ENCODE measurements around the gene MBTPS1.

Gene MBTPS1

DNA sequence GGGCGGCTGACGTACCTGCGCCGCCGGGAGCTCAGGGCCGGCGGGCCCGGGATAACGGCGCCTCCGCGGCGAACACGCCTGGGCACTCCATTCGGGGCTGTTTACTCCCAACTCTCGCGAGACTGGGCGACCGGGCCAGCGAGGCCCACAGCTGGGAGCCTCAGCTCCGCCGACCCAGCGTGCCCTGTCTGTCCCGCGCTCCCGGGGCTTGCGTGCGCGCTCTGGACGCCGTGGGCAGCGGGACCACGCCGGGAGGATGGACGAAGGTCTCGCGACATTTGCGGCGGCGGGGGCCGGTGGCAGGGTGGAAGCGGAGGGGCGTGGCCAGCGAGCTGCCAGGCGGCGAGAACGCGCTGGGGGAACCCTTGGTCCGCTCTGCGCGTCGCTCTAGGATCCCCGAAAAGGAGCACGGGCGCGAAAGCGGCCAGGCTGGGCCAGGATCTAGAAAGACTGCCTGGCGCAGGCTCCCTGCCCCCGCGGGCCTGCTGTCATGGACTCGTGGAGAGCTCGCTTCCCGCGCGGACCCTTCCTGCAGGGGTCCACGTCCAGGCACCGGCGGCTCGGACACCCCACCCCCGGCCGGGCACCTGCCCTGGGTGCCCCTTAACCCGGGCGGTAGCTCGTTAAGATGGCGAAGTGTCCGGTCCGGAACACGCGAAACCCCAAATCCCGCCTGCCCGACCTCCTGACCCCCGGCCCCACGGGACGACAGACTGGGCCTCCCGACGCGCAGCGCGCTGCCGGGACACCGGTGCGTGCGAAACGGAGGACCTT lies at the start of gene MBTPS1:
Gene MBTPS1, minus strand, starts transcription at position 223 of the 774 bp plus-strand sequence. CDS start 15,159 bp downstream, outside the sequence.
- Histone ChIP-seq H3K9ac (ENCODE audit: low read length) (peak within 1 kb of the TSS; percentile 99), H3K4me3 (ENCODE audit: low read length) (peak within 1 kb of the TSS; percentile 96), H3K9me3 (ENCODE audit: control insufficient read depth, low read length) (no peaks in the 10 kb centered on the region), H3K27me3 (replicated peaks; ENCODE audit: control insufficient read depth, insufficient read depth, low read length) (no peaks in the 10 kb centered on the region), H3K36me3 (ENCODE audit: control insufficient read depth, insufficient read depth, low read length, severe bottlenecking) (no peaks in the 10 kb centered on the region), H3K4me1 (ENCODE audit: control insufficient read depth, insufficient read depth, low read length) (peaks cover 16% of the 10 kb centered on the region)
- DNase-seq (ENCODE audit: low read depth), result peak; percentile 100

DNA sequence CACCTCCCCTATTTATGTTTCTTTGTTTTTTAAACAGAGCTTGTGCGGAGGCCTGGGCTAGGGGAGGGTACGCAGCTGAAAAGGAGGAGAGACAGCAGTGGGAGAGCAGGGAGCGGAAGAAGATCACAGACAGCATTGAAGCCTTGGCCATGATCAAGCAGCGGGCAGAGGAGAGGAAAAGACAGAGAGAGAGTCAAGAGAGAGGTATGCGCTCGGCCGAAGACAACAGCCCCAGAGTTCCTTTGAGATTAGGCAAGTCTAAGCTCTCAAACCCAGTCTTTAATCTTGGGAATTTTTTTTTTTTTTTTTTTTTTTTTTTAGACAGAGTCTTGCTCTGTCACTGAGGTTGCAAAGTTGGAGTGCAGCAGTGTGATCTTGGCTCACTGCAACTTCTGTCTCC lies 49.0 kb upstream of the MBTPS1 start:
- H3K36me3 ChIP-seq (ENCODE audit: control insufficient read depth, insufficient read depth, low read length, severe bottlenecking), result no peaks in the 10 kb centered on the region
- H3K4me3 ChIP-seq (ENCODE audit: low read length), result no peak overlapping the region
- no peak for DNase-seq (ENCODE audit: low read depth)

DNA sequence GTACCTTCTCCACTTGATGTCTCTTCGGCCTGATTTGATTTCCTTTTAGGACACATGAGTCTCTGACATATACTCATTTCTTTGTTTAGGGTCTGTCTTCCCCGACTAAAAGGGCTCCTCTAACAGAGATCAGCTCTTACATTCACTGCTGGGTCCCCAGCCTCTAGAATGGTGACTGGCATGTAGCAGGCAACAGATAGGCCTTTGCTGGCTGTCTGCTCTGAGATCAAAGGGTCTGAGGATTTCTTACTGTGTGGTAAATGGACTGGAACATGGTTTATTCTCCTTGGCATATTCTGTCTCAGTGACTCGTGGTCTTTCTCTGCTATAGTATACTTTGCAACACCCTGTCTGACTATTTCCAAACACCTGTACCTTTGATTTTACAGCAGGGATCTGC lies 45.1 kb upstream of the MBTPS1 start:
- Histone ChIP-seq H3K36me3 (ENCODE audit: control insufficient read depth, insufficient read depth, low read length, severe bottlenecking) (no peaks in the 10 kb centered on the region), H3K27me3 (replicated peaks; ENCODE audit: control insufficient read depth, insufficient read depth, low read length) (peaks cover 66% of the 10 kb centered on the region), H3K4me3 (ENCODE audit: low read length) (no peak overlapping the region), H3K9me3 (ENCODE audit: control insufficient read depth, low read length) (no peaks in the 10 kb centered on the region), H3K9ac (ENCODE audit: low read length) (no peak overlapping the region), H3K4me1 (ENCODE audit: control insufficient read depth, insufficient read depth, low read length) (no peaks in the 10 kb centered on the region)
- DNase-seq (ENCODE audit: low read depth), result no peak

More for the DNA sequence above, 49.0 kb upstream of the MBTPS1 start:
- Histone ChIP-seq H3K9ac (ENCODE audit: low read length) (no peak overlapping the region), H3K4me1 (ENCODE audit: control insufficient read depth, insufficient read depth, low read length) (no peaks in the 10 kb centered on the region), H3K27me3 (replicated peaks; ENCODE audit: control insufficient read depth, insufficient read depth, low read length) (peaks cover 43% of the 10 kb centered on the region), H3K9me3 (ENCODE audit: control insufficient read depth, low read length) (no peaks in the 10 kb centered on the region)

DNA sequence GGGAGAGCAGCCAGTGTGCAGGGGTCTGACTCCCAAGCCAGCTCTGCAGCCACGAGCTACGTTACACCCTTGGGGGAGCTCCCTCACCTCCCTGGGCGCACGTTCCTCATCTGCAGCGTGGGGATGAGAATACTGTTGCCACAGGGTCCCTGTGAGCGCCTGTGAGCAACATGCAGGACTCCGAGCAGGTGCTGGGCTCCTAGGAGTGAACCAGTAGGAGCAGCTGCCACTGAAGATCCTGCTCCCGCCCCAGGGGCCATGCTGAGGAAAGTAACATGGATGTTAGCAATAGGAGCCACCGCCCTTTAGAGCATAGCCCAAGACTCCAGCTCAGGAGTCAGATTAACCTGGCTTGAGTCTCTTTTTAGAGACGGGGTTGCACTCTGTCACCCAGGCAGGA lies 44.3 kb upstream of the MBTPS1 start:
- peaks cover 62% of the 10 kb centered on the region for H3K27me3 ChIP-seq (replicated peaks; ENCODE audit: control insufficient read depth, insufficient read depth, low read length)
- no peaks in the 10 kb centered on the region for H3K4me1 ChIP-seq (ENCODE audit: control insufficient read depth, insufficient read depth, low read length)
- no peaks in the 10 kb centered on the region for H3K36me3 ChIP-seq (ENCODE audit: control insufficient read depth, insufficient read depth, low read length, severe bottlenecking)
- peaks cover 3% of the 10 kb centered on the region for H3K9me3 ChIP-seq (ENCODE audit: control insufficient read depth, low read length)
- DNase-seq (ENCODE audit: low read depth), result no peak
- H3K9ac ChIP-seq (ENCODE audit: low read length), result no peak overlapping the region
- no peak overlapping the region for H3K4me3 ChIP-seq (ENCODE audit: low read length)

DNA sequence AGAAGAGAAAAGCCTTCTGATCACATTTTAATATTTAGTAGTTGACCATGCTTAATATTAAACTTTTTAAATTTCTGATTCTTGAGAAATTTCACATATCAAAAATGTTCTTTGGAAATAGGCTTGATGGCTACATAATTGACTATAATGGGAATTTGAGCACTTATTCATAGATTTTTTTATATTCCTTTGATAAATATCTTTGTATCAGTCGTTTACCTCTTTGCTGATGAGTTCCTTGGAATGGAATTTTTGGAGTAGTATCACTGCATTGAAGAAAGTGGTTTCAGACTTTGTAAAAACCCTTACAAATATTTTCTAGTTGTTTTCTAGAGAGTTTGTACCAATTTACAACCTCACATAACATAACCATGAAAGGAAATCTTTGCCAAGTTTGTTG lies 43.1 kb upstream of the MBTPS1 start:
- Histone ChIP-seq H3K4me3 (ENCODE audit: low read length) (no peak overlapping the region), H3K4me1 (ENCODE audit: control insufficient read depth, insufficient read depth, low read length) (no peaks in the 10 kb centered on the region), H3K36me3 (ENCODE audit: control insufficient read depth, insufficient read depth, low read length, severe bottlenecking) (no peaks in the 10 kb centered on the region), H3K27me3 (replicated peaks; ENCODE audit: control insufficient read depth, insufficient read depth, low read length) (peaks cover 52% of the 10 kb centered on the region), H3K9ac (ENCODE audit: low read length) (no peak overlapping the region), H3K9me3 (ENCODE audit: control insufficient read depth, low read length) (peaks cover 6% of the 10 kb centered on the region)
- no peak for DNase-seq (ENCODE audit: low read depth)

DNA sequence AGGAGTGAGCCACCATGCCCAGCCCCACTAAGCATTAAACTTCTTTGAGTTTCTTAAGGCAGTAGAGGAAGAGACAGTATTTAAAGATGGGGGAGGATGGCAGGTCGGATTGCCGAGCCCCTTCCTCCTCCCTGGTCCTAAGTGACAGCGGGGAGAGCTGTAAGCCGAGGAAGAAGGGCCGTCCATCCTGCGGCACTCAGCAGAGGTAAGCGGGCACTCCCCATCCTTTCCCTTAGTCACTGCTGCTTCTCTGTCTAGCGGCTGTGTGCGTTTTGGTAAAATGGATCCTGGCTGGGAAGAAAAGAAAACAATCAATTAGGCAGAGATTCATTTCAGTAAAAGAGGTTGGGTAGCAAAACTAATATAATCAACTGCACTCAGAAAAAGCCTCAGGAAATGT lies 42.3 kb upstream of the MBTPS1 start:
- Histone ChIP-seq H3K4me1 (ENCODE audit: control insufficient read depth, insufficient read depth, low read length) (no peaks in the 10 kb centered on the region), H3K9ac (ENCODE audit: low read length) (no peak overlapping the region), H3K27me3 (replicated peaks; ENCODE audit: control insufficient read depth, insufficient read depth, low read length) (peaks cover 46% of the 10 kb centered on the region), H3K36me3 (ENCODE audit: control insufficient read depth, insufficient read depth, low read length, severe bottlenecking) (no peaks in the 10 kb centered on the region), H3K9me3 (ENCODE audit: control insufficient read depth, low read length) (peaks cover 6% of the 10 kb centered on the region), H3K4me3 (ENCODE audit: low read length) (no peak overlapping the region)
- no peak for DNase-seq (ENCODE audit: low read depth)

DNA sequence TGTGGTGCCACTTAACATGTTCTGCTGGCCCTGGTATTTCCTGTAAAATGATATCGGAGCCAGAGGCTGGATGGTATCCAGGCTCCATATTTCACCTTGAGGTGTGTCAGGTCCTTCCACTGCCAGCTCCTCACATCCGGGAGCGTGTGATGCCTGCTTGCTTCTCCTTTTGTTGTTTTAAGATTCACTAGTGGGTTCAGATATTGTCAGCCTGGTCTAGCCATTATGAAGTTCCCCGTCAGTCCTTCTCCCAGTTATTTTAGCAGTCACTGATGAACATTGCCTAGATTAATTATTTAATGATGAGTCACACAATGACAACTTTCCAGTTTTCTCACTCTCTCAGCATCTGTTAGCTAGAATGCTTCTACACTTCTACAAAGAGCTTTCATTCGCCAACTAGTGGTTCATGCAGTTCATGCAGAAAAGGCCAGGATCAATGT lies 39.6 kb upstream of the MBTPS1 start:
- no peaks in the 10 kb centered on the region for H3K4me1 ChIP-seq (ENCODE audit: control insufficient read depth, insufficient read depth, low read length)
- no peak for DNase-seq (ENCODE audit: low read depth)
- H3K9ac ChIP-seq (ENCODE audit: low read length), result no peak overlapping the region
- peaks cover 6% of the 10 kb centered on the region for H3K9me3 ChIP-seq (ENCODE audit: control insufficient read depth, low read length)
- H3K4me3 ChIP-seq (ENCODE audit: low read length), result no peak overlapping the region
- peaks cover 39% of the 10 kb centered on the region for H3K27me3 ChIP-seq (replicated peaks; ENCODE audit: control insufficient read depth, insufficient read depth, low read length)
- no peaks in the 10 kb centered on the region for H3K36me3 ChIP-seq (ENCODE audit: control insufficient read depth, insufficient read depth, low read length, severe bottlenecking)

DNA sequence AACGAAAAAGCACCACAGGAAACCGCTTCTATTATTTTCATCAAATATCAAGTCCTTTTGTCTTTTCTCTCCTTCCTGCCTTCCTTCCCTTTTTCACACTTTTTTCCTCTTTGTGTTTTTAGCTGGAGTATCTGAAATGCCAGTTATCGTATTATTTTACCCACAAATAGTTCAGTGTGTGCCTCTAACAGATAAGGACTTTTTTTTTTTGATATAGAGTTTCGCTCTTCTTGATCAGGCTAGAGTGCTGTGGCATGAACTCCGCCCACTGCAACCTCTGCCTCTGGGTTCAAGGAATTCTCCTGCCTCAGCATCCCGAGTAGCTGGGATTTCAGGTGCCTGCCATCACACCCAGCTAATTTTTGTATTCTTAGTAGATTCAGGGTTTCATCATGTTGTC lies 39.0 kb upstream of the MBTPS1 start:
- H3K9me3 ChIP-seq (ENCODE audit: control insufficient read depth, low read length), result peaks cover 6% of the 10 kb centered on the region
- H3K36me3 ChIP-seq (ENCODE audit: control insufficient read depth, insufficient read depth, low read length, severe bottlenecking), result no peaks in the 10 kb centered on the region
- DNase-seq (ENCODE audit: low read depth), result no peak
- no peak overlapping the region for H3K4me3 ChIP-seq (ENCODE audit: low read length)
- H3K4me1 ChIP-seq (ENCODE audit: control insufficient read depth, insufficient read depth, low read length), result no peaks in the 10 kb centered on the region
- peaks cover 33% of the 10 kb centered on the region for H3K27me3 ChIP-seq (replicated peaks; ENCODE audit: control insufficient read depth, insufficient read depth, low read length)
- H3K9ac ChIP-seq (ENCODE audit: low read length), result no peak overlapping the region

DNA sequence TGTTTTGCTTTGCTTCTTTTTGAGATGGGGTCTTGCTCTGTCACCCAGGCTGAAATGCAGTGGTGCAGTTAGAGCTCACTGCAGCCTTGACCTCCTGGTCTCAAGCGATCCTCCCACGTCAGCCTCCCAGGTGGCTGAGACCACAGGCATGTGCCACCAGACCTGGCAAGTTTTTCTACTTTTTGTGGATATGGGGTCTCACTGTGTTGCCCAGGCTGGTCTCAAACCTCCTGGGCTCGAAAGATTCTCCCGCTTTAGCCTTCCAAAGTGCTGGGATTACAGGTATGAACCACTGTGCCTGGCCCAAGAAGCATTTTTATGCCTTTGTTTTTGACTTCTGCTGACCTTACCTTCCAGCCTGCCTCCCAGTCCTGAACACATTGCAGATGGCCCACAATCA lies 38.5 kb upstream of the MBTPS1 start:
- Histone ChIP-seq H3K9me3 (ENCODE audit: control insufficient read depth, low read length) (peaks cover 6% of the 10 kb centered on the region), H3K4me1 (ENCODE audit: control insufficient read depth, insufficient read depth, low read length) (no peaks in the 10 kb centered on the region), H3K27me3 (replicated peaks; ENCODE audit: control insufficient read depth, insufficient read depth, low read length) (peaks cover 29% of the 10 kb centered on the region), H3K4me3 (ENCODE audit: low read length) (no peak overlapping the region), H3K9ac (ENCODE audit: low read length) (no peak overlapping the region), H3K36me3 (ENCODE audit: control insufficient read depth, insufficient read depth, low read length, severe bottlenecking) (no peaks in the 10 kb centered on the region)
- no peak for DNase-seq (ENCODE audit: low read depth)

DNA sequence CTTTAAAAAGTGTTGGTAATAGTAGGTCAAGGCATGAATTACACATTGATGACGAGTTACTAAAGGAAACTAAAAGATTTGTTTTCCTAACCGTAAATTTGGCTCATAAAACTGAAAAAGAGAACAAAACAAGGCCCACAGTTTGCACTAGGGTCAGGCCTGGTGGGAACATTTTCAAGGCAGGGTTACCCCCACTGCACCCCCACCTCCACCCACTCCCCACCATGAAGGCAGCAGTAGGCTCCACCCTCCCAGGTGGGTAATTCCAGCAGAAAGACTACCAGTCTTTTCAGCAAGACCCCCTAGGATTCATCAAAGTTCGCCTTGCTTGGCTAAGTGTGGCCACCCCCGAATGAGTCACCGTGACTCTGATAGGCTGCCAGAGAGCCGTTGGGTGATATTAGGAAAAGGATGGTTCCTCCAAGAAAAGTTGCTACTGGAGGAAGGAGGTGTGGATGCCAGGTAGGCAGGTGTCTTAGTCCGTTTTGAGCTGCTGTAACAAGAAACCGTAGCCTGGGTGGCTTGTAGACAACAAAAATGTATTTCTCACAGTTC lies 37.0 kb upstream of the MBTPS1 start:
- no peaks in the 10 kb centered on the region for H3K4me1 ChIP-seq (ENCODE audit: control insufficient read depth, insufficient read depth, low read length)
- no peak for DNase-seq (ENCODE audit: low read depth)
- H3K9ac ChIP-seq (ENCODE audit: low read length), result no peak overlapping the region
- H3K9me3 ChIP-seq (ENCODE audit: control insufficient read depth, low read length), result peaks cover 6% of the 10 kb centered on the region
- no peaks in the 10 kb centered on the region for H3K36me3 ChIP-seq (ENCODE audit: control insufficient read depth, insufficient read depth, low read length, severe bottlenecking)
- H3K4me3 ChIP-seq (ENCODE audit: low read length), result no peak overlapping the region
- H3K27me3 ChIP-seq (replicated peaks; ENCODE audit: control insufficient read depth, insufficient read depth, low read length), result peaks cover 17% of the 10 kb centered on the region

DNA sequence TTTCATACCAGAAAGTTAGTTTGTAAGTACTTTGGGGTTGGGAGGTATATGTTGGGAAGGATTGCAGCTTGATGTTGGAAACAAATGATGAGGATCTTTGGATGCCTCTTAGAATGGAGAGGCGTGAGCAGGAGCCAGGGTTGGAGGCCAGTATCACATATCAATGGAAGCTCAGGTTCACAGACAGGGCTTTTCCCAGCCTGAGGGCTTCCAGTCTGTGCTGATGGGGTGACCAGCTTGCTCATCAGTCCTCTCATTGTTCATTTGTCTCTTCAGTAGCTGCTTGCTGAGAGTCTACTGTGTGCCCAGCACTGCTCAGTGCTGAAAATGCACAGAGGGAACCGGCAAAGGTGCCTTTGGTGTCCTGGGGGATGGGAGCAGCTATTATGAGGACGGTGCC lies 34.2 kb upstream of the MBTPS1 start:
- Histone ChIP-seq H3K9me3 (ENCODE audit: control insufficient read depth, low read length) (peaks cover 2% of the 10 kb centered on the region), H3K27me3 (replicated peaks; ENCODE audit: control insufficient read depth, insufficient read depth, low read length) (peaks cover 14% of the 10 kb centered on the region), H3K4me3 (ENCODE audit: low read length) (no peak overlapping the region), H3K4me1 (ENCODE audit: control insufficient read depth, insufficient read depth, low read length) (no peaks in the 10 kb centered on the region), H3K9ac (ENCODE audit: low read length) (no peak overlapping the region), H3K36me3 (ENCODE audit: control insufficient read depth, insufficient read depth, low read length, severe bottlenecking) (no peaks in the 10 kb centered on the region)
- no peak for DNase-seq (ENCODE audit: low read depth)
